HEK293T (cell line): ENCODE results near the gene MMUT.
"Not testable (repeated sequence)": the region's sequence is repeated elsewhere in the genome, so short reads cannot be mapped to it uniquely, and the experiment has no call there.

ENCODE experiments used
- CTCF ChIA-PET: fragments of 350-600 bp; formaldehyde crosslinking; extraction: SDS; loops from one replicate; lab custom pipeline; 2021; ENCODE audit warnings: antibody characterized with exemption, inconsistent platforms; lab: Yijun Ruan, JAX
- POLR2A ChIA-PET: fragments of 350-600 bp; formaldehyde crosslinking; extraction: SDS; loops from one replicate; lab custom pipeline; 2020; ENCODE audit warnings: antibody characterized with exemption, inconsistent platforms; lab: Yijun Ruan, JAX
- DNase-seq: peaks from one replicate; pipeline ENCODE4 v3.0.0; 2012; ENCODE audit warnings: mixed read lengths; ENCODE audit errors: extremely low spot score
- ARNT ChIP-seq: fragments of 450-650 bp; IDR thresholded peaks from 2 replicates; pipeline ENCODE4 v1.6.1; 2017; ENCODE audit warnings: mild to moderate bottlenecking
- BHLHE40 ChIP-seq: fragments of 450-650 bp; IDR thresholded peaks from 2 replicates; pipeline ENCODE4 v1.6.1; 2016; ENCODE audit warnings: mild to moderate bottlenecking, moderate library complexity, borderline replicate concordance
- CTBP1 ChIP-seq: fragments of 450-650 bp; IDR thresholded peaks from 2 replicates; pipeline ENCODE4 v1.6.1; 2016; ENCODE audit warnings: borderline replicate concordance
- ELF4 ChIP-seq: fragments of 450-650 bp; IDR thresholded peaks from 2 replicates; pipeline ENCODE4 v1.6.1; 2017; ENCODE audit warnings: antibody characterized with exemption
- FOXA1 ChIP-seq: fragments of 450-650 bp; IDR thresholded peaks from 2 replicates; pipeline ENCODE4 v1.6.1; 2016; ENCODE audit warnings: mild to moderate bottlenecking
- FOXK2 ChIP-seq: fragments of 450-650 bp; IDR thresholded peaks from 2 replicates; pipeline ENCODE4 v1.6.1; 2016; ENCODE audit warnings: mild to moderate bottlenecking
- FOXM1 ChIP-seq: fragments of 450-650 bp; IDR thresholded peaks from 2 replicates; pipeline ENCODE4 v1.6.1; 2017; ENCODE audit warnings: mild to moderate bottlenecking, borderline replicate concordance
- HDGF ChIP-seq: fragments of 450-650 bp; IDR thresholded peaks from 2 replicates; pipeline ENCODE4 v1.6.1; 2017; ENCODE audit warnings: antibody characterized with exemption, borderline replicate concordance
- L3MBTL2 ChIP-seq: fragments of 450-650 bp; conservative IDR thresholded peaks from 2 replicates; pipeline ENCODE4 v1.6.1; 2016; ENCODE audit warnings: mild to moderate bottlenecking
- LEF1 ChIP-seq: fragments of 450-650 bp; IDR thresholded peaks from 2 replicates; pipeline ENCODE4 v1.6.1; 2017; ENCODE audit warnings: mild to moderate bottlenecking, borderline replicate concordance
- NFRKB ChIP-seq: fragments of 450-650 bp; IDR thresholded peaks from 2 replicates; pipeline ENCODE4 v1.6.1; 2016; ENCODE audit warnings: mild to moderate bottlenecking, moderate library complexity
- SP1 ChIP-seq: fragments of 450-650 bp; IDR thresholded peaks from 2 replicates; pipeline ENCODE4 v1.6.1; 2017
- SUZ12 ChIP-seq: fragments of 450-650 bp; IDR thresholded peaks from 2 replicates; pipeline ENCODE4 v1.6.1; 2016; ENCODE audit warnings: mild to moderate bottlenecking
- TARDBP ChIP-seq: fragments of 450-650 bp; IDR thresholded peaks from 2 replicates; pipeline ENCODE4 v1.6.1; 2016
- ZNF384 ChIP-seq: fragments of 450-650 bp; IDR thresholded peaks from 2 replicates; pipeline ENCODE4 v1.6.1; 2016
- TF ChIP-seq, protein P1 (sequence below): fragments of 450-650 bp; IDR thresholded peaks from 2 replicates; pipeline ENCODE4 v1.6.1; 2016

The MMUT gene

DNA sequence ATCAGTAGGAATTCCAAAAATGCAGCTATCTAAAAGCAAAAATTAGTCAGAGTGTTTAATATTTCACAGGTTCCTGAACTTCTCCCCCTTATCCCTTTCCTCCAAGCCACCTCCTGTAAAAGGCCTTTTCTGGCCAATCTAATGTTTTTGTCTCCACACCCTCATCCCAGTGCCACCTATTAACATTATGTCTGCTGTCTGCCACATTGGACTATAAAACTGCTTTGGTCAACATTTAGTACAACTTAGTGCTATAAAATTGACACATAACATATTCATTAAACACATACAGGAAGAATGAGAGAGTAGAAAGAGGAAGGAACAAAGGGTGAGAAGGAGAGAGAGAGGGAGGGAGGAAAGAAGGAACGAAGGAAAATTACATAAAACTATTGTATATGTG, 47.7 kb downstream of the MMUT start:
- POLR2A ChIA-PET: no interaction called here
- TF ChIP-seq FOXA1: no peak
- TF ChIP-seq NFRKB: no peak
- TF ChIP-seq SP1: no peak
- TF ChIP-seq BHLHE40: no peak
- TF ChIP-seq ARNT: no peak
- no peak for TF ChIP-seq SUZ12
- TF ChIP-seq CTBP1: no peak
- no peak for TF ChIP-seq FOXK2
- no peak for TF ChIP-seq LEF1
- no peak for TF ChIP-seq FOXM1
- TF ChIP-seq ZNF384: no peak
- no peak for TF ChIP-seq TARDBP
- no peak for TF ChIP-seq HDGF
- no peak for TF ChIP-seq ELF4
- TF ChIP-seq, protein P1, sequence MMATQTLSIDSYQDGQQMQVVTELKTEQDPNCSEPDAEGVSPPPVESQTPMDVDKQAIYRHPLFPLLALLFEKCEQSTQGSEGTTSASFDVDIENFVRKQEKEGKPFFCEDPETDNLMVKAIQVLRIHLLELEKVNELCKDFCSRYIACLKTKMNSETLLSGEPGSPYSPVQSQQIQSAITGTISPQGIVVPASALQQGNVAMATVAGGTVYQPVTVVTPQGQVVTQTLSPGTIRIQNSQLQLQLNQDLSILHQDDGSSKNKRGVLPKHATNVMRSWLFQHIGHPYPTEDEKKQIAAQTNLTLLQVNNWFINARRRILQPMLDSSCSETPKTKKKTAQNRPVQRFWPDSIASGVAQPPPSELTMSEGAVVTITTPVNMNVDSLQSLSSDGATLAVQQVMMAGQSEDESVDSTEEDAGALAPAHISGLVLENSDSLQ: no peak
- TF ChIP-seq L3MBTL2: no peak
- DNase-seq: no peak
- CTCF ChIA-PET: no interaction called here

DNA sequence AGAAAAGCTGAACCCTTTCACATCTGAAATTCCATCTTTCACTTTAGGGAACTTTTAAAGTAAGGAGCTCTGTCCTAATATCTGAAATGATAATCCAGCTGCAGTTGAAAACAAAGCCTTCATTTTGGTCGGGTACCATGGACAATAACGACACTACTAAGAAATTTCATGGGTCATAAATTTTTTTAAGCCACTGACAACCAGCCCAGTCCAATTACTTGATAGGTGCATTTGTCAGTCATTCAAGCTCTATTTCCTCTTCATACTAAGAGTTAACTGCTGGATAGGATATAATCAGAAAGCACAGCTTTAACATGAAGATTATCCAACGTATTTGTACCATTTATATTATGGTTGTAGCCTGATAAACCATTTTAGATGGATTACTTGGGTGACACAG, 52.5 kb downstream of the MMUT start:
- no peak for DNase-seq
- POLR2A ChIA-PET: no interaction called here
- TF ChIP-seq, protein P1: peak; percentile 66; the same call in 1 of the 2 replicates
- no peak for TF ChIP-seq NFRKB
- CTCF ChIA-PET: interaction anchor here (0.8 to 1.4 kb wide), 6 partner anchors 23 to 1623 kb away, joined by 3 to 9 read pairs (median 3); no protein-coding TSS in a partner anchor

DNA sequence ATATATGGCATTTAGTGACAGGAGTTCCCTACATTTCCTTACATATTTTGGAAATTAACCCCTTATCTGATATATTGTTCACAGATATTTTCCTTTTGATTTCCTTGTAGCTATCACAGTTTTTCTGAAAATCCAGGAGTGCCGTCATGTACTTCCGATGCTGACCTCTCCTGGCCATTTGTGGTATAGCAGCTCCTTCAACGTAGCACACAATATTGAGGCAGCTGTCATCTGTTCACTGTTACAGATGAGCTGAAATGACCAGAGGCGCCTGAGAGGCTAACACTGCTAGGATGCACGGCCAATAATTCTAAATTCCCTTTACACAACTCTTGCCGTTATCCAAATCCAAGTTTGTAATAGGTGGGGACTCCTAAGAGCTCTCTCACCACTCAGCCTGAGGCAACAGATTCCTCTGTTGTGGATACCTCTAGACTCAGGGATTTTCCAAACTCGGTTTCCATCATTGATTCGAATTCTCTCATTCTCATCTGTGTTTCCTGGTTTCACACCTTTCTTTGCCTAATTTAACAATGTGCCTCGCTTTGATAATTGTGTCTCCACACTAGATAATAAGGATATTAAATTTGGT, 53.0 kb downstream of the MMUT start:
- ChIA-PET CTCF (interaction anchor here (0.8 to 1.4 kb wide), 6 partner anchors 23 to 1622 kb away, joined by 3 to 9 read pairs (median 3); no protein-coding TSS in a partner anchor), POLR2A (no interaction called here)
- peak; percentile 62 for DNase-seq
- TF ChIP-seq ELF4 (no peak), FOXA1 (no peak), FOXK2 (no peak), FOXM1 (no peak), LEF1 (no peak), HDGF (no peak), ARNT (no peak), TARDBP (no peak), SP1 (no peak), NFRKB (no peak), SUZ12 (no peak), ZNF384 (no peak), BHLHE40 (no peak), L3MBTL2 (no peak), CTBP1 (no peak)
- TF ChIP-seq, protein P1: no peak

DNA sequence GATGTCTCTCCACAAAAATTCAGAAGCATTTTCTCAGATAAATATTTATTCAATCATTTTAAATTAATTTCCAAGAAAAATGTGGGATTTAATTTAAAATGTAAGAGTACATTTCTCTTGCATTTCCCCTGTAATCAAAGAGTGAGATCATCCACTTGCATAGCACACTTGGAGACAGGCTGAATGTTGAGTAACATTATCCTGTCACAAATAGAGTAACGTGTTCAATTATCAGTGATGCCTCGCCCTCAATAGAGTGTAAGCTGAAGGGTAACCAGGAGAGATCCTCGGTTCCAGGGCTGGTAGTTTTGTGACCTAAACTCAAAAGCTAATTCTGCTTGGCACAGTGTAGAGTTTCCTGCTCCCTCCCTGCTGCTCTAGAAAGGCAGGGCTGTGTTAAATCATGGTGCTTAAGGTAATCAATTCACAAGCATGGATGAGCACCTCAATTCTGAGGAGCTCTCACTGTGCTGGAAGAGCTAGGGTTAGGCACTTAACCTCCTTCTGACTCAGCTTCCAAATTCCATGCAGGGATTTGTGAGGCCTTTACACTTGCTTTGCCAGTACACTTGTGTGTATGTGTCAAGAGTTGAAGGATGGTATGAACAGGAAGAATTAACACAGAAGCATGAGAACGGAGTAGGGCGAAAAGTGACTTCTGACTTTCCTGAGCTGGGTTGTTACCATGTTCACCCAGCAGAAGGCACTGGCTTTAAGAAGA, 56.6 kb downstream of the MMUT start:
- TF ChIP-seq SUZ12 (no peak), FOXM1 (no peak), LEF1 (no peak), ARNT (no peak), FOXK2 (no peak), SP1 (no peak), ZNF384 (no peak), TARDBP (no peak), FOXA1 (no peak), NFRKB (no peak), HDGF (no peak), L3MBTL2 (no peak)
- TF ChIP-seq, protein P1: no peak
- no peak for DNase-seq
- ChIA-PET POLR2A (no interaction called here), CTCF (interaction anchor here (1.0 kb wide), 1 partner anchor 441 kb away, joined by 3 read pairs; no protein-coding TSS in a partner anchor)

DNA sequence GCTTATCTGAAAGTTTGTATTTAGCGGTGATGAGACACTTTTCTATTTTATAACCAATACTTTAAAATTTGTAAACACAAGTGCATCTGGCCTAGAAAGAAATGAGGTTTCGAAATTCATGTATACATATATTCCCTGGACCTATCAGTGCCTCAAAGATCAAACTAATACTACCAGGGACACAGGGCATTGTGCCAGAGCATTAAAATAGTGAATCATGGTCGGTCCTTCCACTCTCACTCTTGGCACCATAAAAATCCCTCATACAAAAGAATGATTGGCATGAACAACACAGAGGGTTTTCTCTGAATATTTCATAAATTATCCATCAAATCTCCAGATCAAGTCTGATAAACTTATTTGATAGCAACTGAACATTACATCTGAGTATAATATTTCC, 62.0 kb downstream of the MMUT start:
- DNase-seq: no peak
- POLR2A ChIA-PET: no interaction called here
- no peak for TF ChIP-seq BHLHE40
- no peak for TF ChIP-seq FOXA1
- no peak for TF ChIP-seq LEF1
- TF ChIP-seq, protein P1: no peak
- no peak for TF ChIP-seq TARDBP
- no peak for TF ChIP-seq FOXM1
- no peak for TF ChIP-seq HDGF
- TF ChIP-seq FOXK2: no peak
- TF ChIP-seq SUZ12: no peak
- TF ChIP-seq SP1: no peak
- TF ChIP-seq L3MBTL2: no peak
- no peak for TF ChIP-seq ELF4
- TF ChIP-seq NFRKB: no peak
- TF ChIP-seq CTBP1: no peak
- TF ChIP-seq ZNF384: no peak
- TF ChIP-seq ARNT: no peak
- CTCF ChIA-PET: no interaction called here

DNA sequence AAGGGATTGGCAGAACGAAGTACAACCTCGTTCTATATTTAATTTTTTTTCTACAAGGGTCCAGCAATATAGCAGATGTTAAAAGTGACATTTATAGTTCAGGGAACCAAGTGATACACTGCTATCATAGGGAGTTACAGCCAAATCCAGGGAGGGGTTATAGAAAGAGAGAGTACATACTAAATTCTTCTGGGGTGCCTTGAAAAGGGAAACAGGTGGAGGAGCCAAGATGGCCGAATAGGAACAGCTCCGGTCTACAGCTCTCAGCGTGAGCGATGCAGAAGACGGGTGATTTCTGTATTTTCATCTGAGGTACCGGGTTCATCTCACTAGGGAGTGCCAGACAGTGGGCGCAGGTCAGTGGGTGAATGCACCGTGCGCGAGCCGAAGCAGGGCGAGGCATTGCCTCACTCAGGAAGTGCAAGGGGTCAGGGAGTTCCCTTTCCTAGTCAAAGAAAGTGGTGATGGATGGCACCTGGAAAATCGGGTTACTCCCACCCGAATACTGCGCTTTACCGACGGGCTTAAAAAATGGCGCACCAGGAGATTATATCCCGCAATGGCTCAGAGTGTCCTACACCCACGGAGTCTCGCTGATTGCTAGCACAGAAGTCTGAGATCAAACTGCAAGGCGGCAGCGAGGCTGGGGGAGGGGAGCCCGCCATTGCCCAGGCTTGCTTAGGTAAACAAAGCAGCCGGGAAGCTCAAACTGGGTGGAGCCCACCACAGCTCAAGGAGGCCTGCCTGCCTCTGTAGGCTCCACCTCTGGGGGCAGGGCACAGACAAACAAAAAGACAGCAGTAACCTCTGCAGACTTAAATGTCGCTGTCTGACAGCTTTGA, 76.2 kb downstream of the MMUT start:
- DNase-seq, CTCF ChIA-PET, POLR2A ChIA-PET: not testable (repeated sequence)
